Measurements from ENCODE around the gene SPOCK3. TPM values are rescaled to one million over a fixed set of nuclear protein-coding genes. Genes with fewer than 3 reads are reported as not detected.

The SPOCK3 gene
- total and polyA plus RNA-seq, 12 donors, result 0.08 to 0.53 (median 0.37) TPM; not detected in 9

- no peak for TF ChIP-seq CTCF (IDR thresholded peaks at IDR 0.05)
- 70 to 72% methylated on average over 4 of the region's 4 CpGs for WGBS, 2 donors
- H3K27me3 ChIP-seq, result no peaks in the 10 kb centered on the region
- H3K27ac ChIP-seq, result no peak overlapping the region
- no peak for ATAC-seq
- H3K4me3 ChIP-seq, result no peak overlapping the region
- intact Hi-C loops (cut with DNase I), result no loop called here
- DNase-seq, result no peak
- H3K36me3 ChIP-seq, result no peaks in the 10 kb centered on the region
- H3K9me3 ChIP-seq, result peaks cover 0 to 40% (median 8%) of the 10 kb centered on the region in 11 donors
- no peaks in the 10 kb centered on the region for H3K4me1 ChIP-seq
Observed at GRCh38 chr4:166700592-166700991, 533.7 kb downstream of the SPOCK3 start.

- intact Hi-C loops (cut with DNase I), result no loop called here
- Histone ChIP-seq H3K36me3 (no peaks in the 10 kb centered on the region), H3K27me3 (no peaks in the 10 kb centered on the region), H3K27ac (no peak overlapping the region), H3K4me3 (no peak overlapping the region), H3K4me1 (no peaks in the 10 kb centered on the region), H3K9me3 (peaks cover 0 to 3% (median 0%) of the 10 kb centered on the region in 11 donors)
- ATAC-seq, result no peak
- DNase-seq, result no peak
- no peak for TF ChIP-seq CTCF (IDR thresholded peaks at IDR 0.05)
- 54 to 64% methylated on average over 2 of the region's 2 CpGs for WGBS, 2 donors
Observed at GRCh38 chr4:166688835-166689234, 545.5 kb downstream of the SPOCK3 start.

- intact Hi-C loops (cut with DNase I), result no loop called here
- H3K27ac ChIP-seq, result no peak overlapping the region
- ATAC-seq (no peak), DNase-seq (no peak)
- H3K4me1 ChIP-seq, result no peaks in the 10 kb centered on the region
- peaks cover 0 to 3% (median 0%) of the 10 kb centered on the region in 11 donors for H3K9me3 ChIP-seq
- no peak overlapping the region for H3K4me3 ChIP-seq
- H3K27me3 ChIP-seq, result no peaks in the 10 kb centered on the region
- 78 to 89% methylated on average over 1 of the region's 1 CpG for WGBS, 2 donors
- H3K36me3 ChIP-seq, result no peaks in the 10 kb centered on the region
- no peak for TF ChIP-seq CTCF (IDR thresholded peaks at IDR 0.05)
Observed at GRCh38 chr4:166687828-166688227, 546.5 kb downstream of the SPOCK3 start.
